ENCODE data around the gene TYW1B.
"Not testable (repeated sequence)": the region's sequence is repeated elsewhere in the genome, so short reads cannot be mapped to it uniquely, and the experiment has no call there.

Gene TYW1B

GRCh38 chr7:72795401-72795800 lies 32.6 kb downstream of the TYW1B start:
- H3K27me3 ChIP-seq (ENCODE audit: insufficient read depth, low read depth); H3K4me3 ChIP-seq (IDR thresholded peaks at IDR 0.05; ENCODE audit: insufficient read depth, low read depth, low read length); H4K20me1 ChIP-seq (ENCODE audit: insufficient read depth); H2AFZ ChIP-seq (ENCODE audit: low read depth); H3K36me3 ChIP-seq (ENCODE audit: insufficient read depth); H3K4me1 ChIP-seq (ENCODE audit: low read depth, poor library complexity, severe bottlenecking); H3K79me2 ChIP-seq (ENCODE audit: insufficient read depth, low read depth); H3K4me2 ChIP-seq; H3K27ac ChIP-seq; H3K9ac ChIP-seq: not testable (repeated sequence)

- H2AFZ ChIP-seq (ENCODE audit: low read depth) = no peak overlapping the region
- no peak overlapping the region for H3K9ac ChIP-seq
- no peaks in the 10 kb centered on the region for H3K27me3 ChIP-seq (ENCODE audit: insufficient read depth, low read depth)
- no peak overlapping the region for H3K27ac ChIP-seq
- TF ChIP-seq CTCF (conservative IDR thresholded peaks at IDR 0.05; ENCODE audit: low read depth, low read length) = no peak
- no peaks in the 10 kb centered on the region for H4K20me1 ChIP-seq (ENCODE audit: insufficient read depth)
- H3K36me3 ChIP-seq (ENCODE audit: insufficient read depth) = no peaks in the 10 kb centered on the region
- H3K79me2 ChIP-seq (ENCODE audit: insufficient read depth, low read depth) = no peaks in the 10 kb centered on the region
- no peak overlapping the region for H3K4me3 ChIP-seq (IDR thresholded peaks at IDR 0.05; ENCODE audit: insufficient read depth, low read depth, low read length)
- no peaks in the 10 kb centered on the region for H3K4me1 ChIP-seq (ENCODE audit: low read depth, poor library complexity, severe bottlenecking)
- no peak overlapping the region for H3K4me2 ChIP-seq
These were observed 34.2 kb downstream of the TYW1B start for GRCh38 chr7:72793791-72794190.

- H2AFZ ChIP-seq (ENCODE audit: low read depth); H3K4me1 ChIP-seq (ENCODE audit: low read depth, poor library complexity, severe bottlenecking); H3K9ac ChIP-seq; H3K79me2 ChIP-seq (ENCODE audit: insufficient read depth, low read depth); H3K4me3 ChIP-seq (IDR thresholded peaks at IDR 0.05; ENCODE audit: insufficient read depth, low read depth, low read length); H3K27me3 ChIP-seq (ENCODE audit: insufficient read depth, low read depth); H3K4me2 ChIP-seq; H3K27ac ChIP-seq; H3K36me3 ChIP-seq (ENCODE audit: insufficient read depth); H4K20me1 ChIP-seq (ENCODE audit: insufficient read depth): not testable (repeated sequence)
These were observed 37.3 kb downstream of the TYW1B start for GRCh38 chr7:72790698-72791060.

GRCh38 chr7:72790048-72790697 lies 37.8 kb downstream of the TYW1B start:
- not testable (repeated sequence) for H3K79me2 ChIP-seq (ENCODE audit: insufficient read depth, low read depth); H2AFZ ChIP-seq (ENCODE audit: low read depth); H3K9ac ChIP-seq; H4K20me1 ChIP-seq (ENCODE audit: insufficient read depth); H3K4me1 ChIP-seq (ENCODE audit: low read depth, poor library complexity, severe bottlenecking); H3K4me3 ChIP-seq (IDR thresholded peaks at IDR 0.05; ENCODE audit: insufficient read depth, low read depth, low read length); H3K36me3 ChIP-seq (ENCODE audit: insufficient read depth); H3K27ac ChIP-seq; H3K27me3 ChIP-seq (ENCODE audit: insufficient read depth, low read depth); H3K4me2 ChIP-seq

- no peaks in the 10 kb centered on the region for H3K27me3 ChIP-seq (ENCODE audit: insufficient read depth, low read depth)
- no peak for TF ChIP-seq CTCF (conservative IDR thresholded peaks at IDR 0.05; ENCODE audit: low read depth, low read length)
- no peaks in the 10 kb centered on the region for H3K79me2 ChIP-seq (ENCODE audit: insufficient read depth, low read depth)
- no peak overlapping the region for H3K27ac ChIP-seq
- H3K4me2 ChIP-seq = no peak overlapping the region
- H3K4me1 ChIP-seq (ENCODE audit: low read depth, poor library complexity, severe bottlenecking) = peaks cover 4% of the 10 kb centered on the region
- no peak overlapping the region for H3K4me3 ChIP-seq (IDR thresholded peaks at IDR 0.05; ENCODE audit: insufficient read depth, low read depth, low read length)
- no peak overlapping the region for H2AFZ ChIP-seq (ENCODE audit: low read depth)
- H3K9ac ChIP-seq = no peak overlapping the region
- H3K36me3 ChIP-seq (ENCODE audit: insufficient read depth) = no peaks in the 10 kb centered on the region
- H4K20me1 ChIP-seq (ENCODE audit: insufficient read depth) = no peaks in the 10 kb centered on the region
These were observed 42.6 kb downstream of the TYW1B start for GRCh38 chr7:72785166-72785955.

GRCh38 chr7:72783601-72784370 lies 44.2 kb downstream of the TYW1B start:
- not testable (repeated sequence) for H2AFZ ChIP-seq (ENCODE audit: low read depth); H3K36me3 ChIP-seq (ENCODE audit: insufficient read depth); H3K4me3 ChIP-seq (IDR thresholded peaks at IDR 0.05; ENCODE audit: insufficient read depth, low read depth, low read length); H4K20me1 ChIP-seq (ENCODE audit: insufficient read depth); H3K4me1 ChIP-seq (ENCODE audit: low read depth, poor library complexity, severe bottlenecking); H3K27ac ChIP-seq; H3K9ac ChIP-seq; H3K4me2 ChIP-seq; H3K79me2 ChIP-seq (ENCODE audit: insufficient read depth, low read depth); H3K27me3 ChIP-seq (ENCODE audit: insufficient read depth, low read depth)
